ENCODE results near the gene SAE1.

- TF ChIP-seq CTCF (IDR thresholded peaks at IDR 0.05) (no peak), EP300 (IDR thresholded peaks at IDR 0.05) (no peak), POLR2A (IDR thresholded peaks at IDR 0.05) (no peak)
Measured at GRCh38 chr19:47089767-47090350, 40.8 kb upstream of the SAE1 start.
